Activated T-cell treated with anti-CD3 and anti-CD28 coated beads for 48 hours (primary cell): ENCODE data around the gene WSCD2.

Source experiments
- DNase-seq: peaks from one replicate; pipeline ENCODE4 v3.0.0-alpha.2; 2020; ENCODE audit warnings: low read depth

Gene WSCD2

DNA sequence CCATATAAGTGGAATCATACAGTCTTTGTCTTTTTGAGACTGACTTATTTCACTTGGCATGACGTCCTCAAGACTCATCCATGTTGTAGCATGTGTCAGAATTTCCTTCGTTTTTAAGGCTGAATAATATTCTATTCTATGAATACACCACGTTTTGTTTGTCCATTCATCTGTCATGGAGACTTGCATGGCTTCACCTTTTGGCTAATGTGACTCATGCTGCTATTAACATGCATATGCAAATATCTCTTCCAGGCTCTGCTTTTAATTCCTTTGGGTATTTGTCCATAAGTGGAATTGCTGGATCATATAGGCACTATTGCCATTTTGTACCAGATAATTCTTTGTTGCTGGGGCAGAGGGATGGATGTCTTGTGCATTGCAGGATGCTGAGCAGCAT lies 19.6 kb upstream of the WSCD2 start:
- no peak for DNase-seq

DNA sequence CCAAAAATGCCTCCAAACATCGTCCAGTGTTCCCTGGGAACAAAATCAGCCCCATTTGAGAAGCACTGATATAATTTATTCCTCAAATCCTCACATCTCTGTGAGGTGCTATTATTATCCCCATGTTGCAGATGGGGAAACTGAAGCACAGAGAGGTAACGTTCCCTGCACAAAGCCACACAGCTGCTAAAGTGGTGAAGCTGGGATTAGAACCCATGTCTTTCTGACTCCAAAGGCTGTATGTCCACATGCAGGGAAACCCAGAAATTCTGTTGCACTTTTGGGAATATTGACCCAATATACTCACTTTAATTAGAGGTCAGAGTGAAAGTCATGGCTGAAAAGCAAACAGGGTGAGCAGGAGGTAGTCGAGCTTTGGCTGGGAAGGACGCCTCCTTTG lies 19.1 kb upstream of the WSCD2 start:
- DNase-seq, result no peak

DNA sequence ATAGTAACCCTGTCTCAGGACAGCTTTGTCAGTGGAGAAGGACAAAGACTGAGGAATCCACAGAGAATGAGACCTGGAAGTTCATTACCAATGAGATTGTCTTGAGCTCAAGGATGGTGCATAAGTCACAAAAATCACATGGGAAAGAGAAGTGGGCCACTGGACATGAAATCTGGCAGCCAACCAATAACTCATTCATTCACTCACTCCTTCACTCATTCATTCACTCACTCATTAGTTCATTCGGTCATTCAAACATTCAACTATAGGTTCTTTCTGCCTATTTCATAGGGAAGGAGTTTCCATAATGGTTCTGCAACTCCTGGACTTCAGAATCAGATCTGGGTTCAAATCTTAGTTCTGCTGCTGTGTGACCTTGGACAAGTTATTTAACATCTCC lies 18.2 kb upstream of the WSCD2 start:
- DNase-seq, result no peak

DNA sequence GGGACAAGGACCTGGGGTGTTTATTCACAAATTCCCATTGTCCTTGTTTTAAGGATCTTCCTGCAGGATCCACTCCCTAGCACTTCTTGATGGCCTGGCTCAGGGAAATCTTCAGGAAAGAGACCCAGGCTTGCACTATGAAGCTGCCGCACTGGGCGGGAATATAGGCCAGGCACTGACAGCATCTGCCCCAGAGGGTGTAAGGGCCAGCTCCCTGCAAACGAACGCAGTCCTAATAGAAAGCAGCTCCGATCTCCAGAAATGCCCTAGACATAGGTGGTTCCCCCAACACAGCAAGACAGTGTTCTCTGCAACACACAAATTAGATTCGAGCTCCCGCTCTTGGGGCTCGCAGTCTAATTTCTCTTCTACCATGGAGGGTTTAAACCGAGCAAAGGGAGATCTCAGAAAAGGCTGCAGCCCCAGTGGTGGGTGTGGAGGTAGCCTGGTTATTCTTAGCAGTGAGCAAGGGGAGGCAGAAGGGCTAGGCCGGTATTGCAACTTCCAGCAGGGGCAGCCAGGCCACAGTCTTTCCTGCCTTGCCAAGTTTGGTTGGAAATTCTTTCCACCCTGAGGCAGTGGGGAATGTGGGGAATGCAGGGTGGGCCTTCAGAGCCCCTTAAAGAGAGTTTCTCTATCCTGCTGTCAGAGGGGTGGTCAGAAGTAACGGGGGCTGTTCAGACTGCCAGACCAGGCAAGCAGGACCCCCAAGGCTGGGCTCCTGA lies 16.1 kb upstream of the WSCD2 start:
- DNase-seq, result no peak

- DNase-seq, result no peak
Observed at GRCh38 chr12:108115123-108116121, 13.7 kb upstream of the WSCD2 start.

DNA sequence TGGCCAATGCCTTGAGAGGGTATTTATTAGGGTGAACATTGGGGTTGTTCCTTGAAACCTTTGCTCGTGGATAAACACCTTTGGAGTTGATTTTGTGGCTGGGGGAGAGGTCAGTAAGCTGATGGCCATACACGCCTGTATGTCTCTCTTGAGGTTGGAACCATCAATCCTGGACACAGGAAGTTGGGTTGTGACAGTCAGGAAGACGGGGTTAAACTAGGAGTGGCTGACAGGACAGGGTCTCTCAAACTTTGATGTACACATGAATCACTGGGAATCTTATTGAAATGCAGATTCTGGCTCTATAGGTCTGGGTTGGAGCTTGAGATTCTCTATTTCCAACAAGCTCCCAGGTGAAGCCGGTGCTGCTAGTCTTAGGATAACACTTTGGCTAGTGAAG lies 12.8 kb upstream of the WSCD2 start:
- no peak for DNase-seq

GRCh38 chr12:108116699-108117098 lies 12.4 kb upstream of the WSCD2 start:
- DNase-seq, result no peak

GRCh38 chr12:108117163-108117849 lies 11.8 kb upstream of the WSCD2 start:
- no peak for DNase-seq

- DNase-seq, result no peak
Observed at GRCh38 chr12:108117902-108118301, 11.2 kb upstream of the WSCD2 start.

DNA sequence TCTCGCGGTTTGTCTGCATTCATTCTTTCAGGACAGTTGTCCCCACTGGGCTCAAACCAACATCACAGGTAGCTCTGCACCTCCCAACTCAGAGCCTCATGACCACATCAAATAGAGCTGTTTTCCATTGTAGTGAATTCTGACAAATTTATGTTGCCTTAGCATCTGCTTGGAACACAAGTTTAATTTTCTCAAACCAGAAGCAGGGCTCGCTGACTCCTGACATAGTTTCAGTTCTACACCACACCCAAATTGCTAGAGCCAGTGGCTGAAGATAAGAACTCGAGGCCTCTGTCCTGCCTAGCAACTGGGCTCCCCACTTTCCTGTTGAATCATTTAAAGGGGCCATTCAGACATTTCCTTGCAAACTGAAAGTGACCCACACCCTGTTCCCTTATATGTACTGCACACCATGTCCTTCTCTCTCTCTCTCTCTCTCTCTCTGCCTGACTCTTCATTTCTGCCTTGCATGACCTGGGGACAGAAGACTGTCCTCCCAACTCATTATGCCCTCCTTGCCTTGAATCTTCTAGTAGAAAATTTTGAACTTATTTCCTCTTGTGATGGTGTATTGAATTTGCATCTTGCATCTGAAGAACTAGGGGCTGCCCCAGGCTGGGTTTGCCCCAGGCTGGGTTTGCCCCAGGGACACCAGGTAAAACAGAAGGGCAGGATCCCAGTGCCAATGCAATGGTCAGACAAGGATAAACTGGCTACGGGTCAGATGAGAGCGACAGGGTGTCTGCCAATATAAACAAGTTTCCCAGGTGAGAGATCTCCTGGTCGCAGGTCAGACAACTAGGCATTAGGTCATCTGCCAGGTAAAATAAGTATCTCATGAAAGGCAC lies 9.7 kb upstream of the WSCD2 start:
- DNase-seq, result no peak

DNA sequence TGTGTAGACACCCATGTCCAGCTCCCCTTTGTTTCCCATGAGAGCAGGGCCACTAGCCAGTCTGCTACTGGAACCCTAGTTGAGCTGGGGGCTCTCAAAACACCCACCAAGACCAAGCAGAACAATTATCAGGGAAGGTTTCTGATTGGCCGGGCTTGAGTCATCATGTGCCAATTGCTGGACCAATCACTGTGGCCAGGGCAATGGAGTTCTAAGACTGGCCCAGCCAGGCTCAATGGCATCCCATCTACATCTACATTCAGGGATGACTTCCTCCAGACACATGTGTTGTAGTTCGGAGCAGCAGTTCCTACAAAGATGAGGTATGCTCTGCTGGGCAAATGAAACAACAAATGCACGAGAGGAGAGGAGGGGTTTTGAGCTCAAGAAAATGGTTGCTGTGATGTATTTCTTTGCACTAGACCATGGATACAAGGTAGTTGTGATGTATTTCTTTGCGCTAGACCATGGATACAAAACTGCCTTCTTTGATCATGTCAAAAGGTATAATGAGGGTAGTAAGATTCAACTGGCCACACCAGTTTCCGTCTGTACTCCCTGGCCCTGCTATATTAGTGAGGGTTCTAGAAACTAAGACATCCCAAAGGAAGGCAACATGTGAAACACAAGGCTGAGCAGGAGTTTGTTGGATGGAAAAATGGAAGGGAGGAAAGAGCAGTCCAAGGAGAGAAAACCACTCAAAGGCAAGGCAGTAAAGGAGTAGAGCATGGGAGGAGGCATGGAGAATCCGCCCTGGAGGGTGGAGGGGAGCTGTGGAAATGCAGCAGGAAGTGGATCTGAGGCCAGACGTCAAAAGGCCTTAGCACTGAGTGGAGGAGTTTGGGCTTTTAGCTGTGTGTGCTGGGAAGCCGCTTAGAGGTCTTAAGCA lies 8.9 kb upstream of the WSCD2 start:
- no peak for DNase-seq

DNA sequence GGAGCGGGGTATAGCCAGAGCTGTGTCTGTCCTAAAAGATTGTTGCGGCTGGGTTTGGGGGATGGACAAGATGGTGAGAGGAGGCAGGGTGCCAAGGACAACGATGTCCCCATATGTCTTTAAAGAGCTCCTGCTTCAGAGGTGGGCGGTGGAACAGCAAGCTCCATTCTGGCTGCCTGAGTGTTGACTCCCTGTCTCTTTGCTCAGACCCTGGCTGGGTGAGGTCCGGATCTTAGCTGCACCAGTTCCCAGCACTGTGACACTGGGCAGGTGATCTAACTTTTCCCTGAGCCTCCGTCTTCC lies 8.3 kb upstream of the WSCD2 start:
- no peak for DNase-seq

GRCh38 chr12:108121320-108121719 lies 7.8 kb upstream of the WSCD2 start:
- no peak for DNase-seq

GRCh38 chr12:108121728-108122471 lies 7.2 kb upstream of the WSCD2 start:
- no peak for DNase-seq

GRCh38 chr12:108122644-108123043 lies 6.4 kb upstream of the WSCD2 start:
- no peak for DNase-seq

GRCh38 chr12:108123402-108123801 lies 5.7 kb upstream of the WSCD2 start:
- no peak for DNase-seq

GRCh38 chr12:108125073-108125472 lies 4.0 kb upstream of the WSCD2 start:
- no peak for DNase-seq

- DNase-seq, result no peak
Observed at GRCh38 chr12:108126212-108126611, 2.9 kb upstream of the WSCD2 start.

DNA sequence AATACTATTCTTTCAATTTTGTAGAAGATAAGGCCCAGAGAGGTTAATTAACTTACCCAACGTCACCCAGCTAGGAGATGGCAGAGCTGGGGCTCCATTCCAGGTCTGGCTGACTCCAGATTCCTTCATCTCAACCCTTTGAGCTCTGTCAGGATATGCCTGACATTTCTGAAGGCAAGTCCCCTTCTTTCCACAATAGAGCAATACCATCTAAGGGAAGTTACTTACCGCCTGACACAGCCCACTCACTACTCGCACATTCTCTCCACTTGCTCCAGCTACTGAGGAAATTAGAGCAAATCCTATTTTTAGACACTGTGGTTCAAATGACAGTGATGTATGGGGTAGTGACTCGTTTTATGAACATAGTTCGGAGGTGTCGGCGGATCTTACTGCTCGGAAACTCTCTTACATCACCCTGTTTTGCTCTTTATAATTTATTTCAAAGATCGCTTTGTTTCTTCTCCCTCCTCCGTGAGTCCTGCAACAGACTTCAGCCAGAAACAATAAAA lies 2.0 kb upstream of the WSCD2 start:
- DNase-seq, result no peak

GRCh38 chr12:108127654-108128053 lies 1.4 kb upstream of the WSCD2 start:
- DNase-seq, result no peak
